ENCODE results near the gene NUP42. TPM values are rescaled to one million over a fixed set of nuclear protein-coding genes. Genes with fewer than 3 reads are reported as not detected.
A peak's percentile ranks its signal among the peaks of the same experiment; 100 is the strongest.

Gene NUP42
- total RNA-seq, 1 experiment from 2014 or later = 40.8 TPM

DNA sequence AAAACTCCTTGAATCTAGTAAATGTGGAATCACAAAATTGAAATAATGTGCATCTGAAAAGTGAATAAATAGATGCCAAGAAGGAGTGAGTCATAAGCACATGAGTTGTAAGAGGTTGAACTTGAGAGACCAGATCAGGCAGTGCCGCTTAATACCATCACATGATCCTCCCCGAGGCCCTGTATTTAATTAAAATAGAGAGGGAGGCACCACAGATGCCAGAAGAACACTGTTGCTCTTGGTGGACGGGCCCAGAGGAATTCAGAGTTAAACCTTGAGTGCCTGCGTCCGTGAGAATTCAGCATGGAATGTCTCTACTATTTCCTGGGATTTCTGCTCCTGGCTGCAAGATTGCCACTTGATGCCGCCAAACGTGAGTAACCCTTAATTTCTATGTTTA is 64.7 kb downstream of the NUP42 start, which contains the start of gene GPNMB:
GPNMB (plus strand) TSS at position 221 of the 400 bp plus-strand sequence; CDS start at position 304, 83 bp downstream.
- H3K9me3 Mint-ChIP-seq = peaks cover 18% of the 10 kb centered on the region
- H3K36me3 Mint-ChIP-seq = no peaks in the 10 kb centered on the region
- peak within 1 kb of the TSS; percentile 54; the same call in 1 of the 2 replicates for H3K27ac Mint-ChIP-seq
- no peak for TF ChIP-seq JAZF1 (CRISPR knock-in tag; IDR thresholded peaks at IDR 0.05)
- TF ChIP-seq, protein P1, sequence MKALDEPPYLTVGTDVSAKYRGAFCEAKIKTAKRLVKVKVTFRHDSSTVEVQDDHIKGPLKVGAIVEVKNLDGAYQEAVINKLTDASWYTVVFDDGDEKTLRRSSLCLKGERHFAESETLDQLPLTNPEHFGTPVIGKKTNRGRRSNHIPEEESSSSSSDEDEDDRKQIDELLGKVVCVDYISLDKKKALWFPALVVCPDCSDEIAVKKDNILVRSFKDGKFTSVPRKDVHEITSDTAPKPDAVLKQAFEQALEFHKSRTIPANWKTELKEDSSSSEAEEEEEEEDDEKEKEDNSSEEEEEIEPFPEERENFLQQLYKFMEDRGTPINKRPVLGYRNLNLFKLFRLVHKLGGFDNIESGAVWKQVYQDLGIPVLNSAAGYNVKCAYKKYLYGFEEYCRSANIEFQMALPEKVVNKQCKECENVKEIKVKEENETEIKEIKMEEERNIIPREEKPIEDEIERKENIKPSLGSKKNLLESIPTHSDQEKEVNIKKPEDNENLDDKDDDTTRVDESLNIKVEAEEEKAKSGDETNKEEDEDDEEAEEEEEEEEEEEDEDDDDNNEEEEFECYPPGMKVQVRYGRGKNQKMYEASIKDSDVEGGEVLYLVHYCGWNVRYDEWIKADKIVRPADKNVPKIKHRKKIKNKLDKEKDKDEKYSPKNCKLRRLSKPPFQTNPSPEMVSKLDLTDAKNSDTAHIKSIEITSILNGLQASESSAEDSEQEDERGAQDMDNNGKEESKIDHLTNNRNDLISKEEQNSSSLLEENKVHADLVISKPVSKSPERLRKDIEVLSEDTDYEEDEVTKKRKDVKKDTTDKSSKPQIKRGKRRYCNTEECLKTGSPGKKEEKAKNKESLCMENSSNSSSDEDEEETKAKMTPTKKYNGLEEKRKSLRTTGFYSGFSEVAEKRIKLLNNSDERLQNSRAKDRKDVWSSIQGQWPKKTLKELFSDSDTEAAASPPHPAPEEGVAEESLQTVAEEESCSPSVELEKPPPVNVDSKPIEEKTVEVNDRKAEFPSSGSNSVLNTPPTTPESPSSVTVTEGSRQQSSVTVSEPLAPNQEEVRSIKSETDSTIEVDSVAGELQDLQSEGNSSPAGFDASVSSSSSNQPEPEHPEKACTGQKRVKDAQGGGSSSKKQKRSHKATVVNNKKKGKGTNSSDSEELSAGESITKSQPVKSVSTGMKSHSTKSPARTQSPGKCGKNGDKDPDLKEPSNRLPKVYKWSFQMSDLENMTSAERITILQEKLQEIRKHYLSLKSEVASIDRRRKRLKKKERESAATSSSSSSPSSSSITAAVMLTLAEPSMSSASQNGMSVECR (CRISPR knock-in tag; IDR thresholded peaks at IDR 0.05; ENCODE audit: borderline replicate concordance) = no peak
- no peak for TF ChIP-seq ZNF532 (CRISPR knock-in tag; IDR thresholded peaks at IDR 0.05; ENCODE audit: borderline replicate concordance)
- TF ChIP-seq ATF1 (CRISPR knock-in tag; IDR thresholded peaks at IDR 0.05) = no peak
- peaks cover 49% of the 10 kb centered on the region for H3K27me3 Mint-ChIP-seq (ENCODE audit: low read depth)
- ATAC-seq (no peak), DNase-seq (ENCODE audit: low spot score) (no peak)
- ChIA-PET POLR2A (no interaction called here), CTCF (interaction anchor here (1.0 to 2.8 kb wide), 10 partner anchors 13 to 408 kb away, joined by 3 to 22 read pairs (median 4); no protein-coding TSS in a partner anchor)
- H3K4me1 Mint-ChIP-seq = peaks cover 10% of the 10 kb centered on the region
- H3K4me3 Mint-ChIP-seq = peak within 1 kb of the TSS; percentile 57

- peak; percentile 57 for ATAC-seq
- Mint-ChIP-seq H3K4me1 (peaks cover 10% of the 10 kb centered on the region), H3K36me3 (no peaks in the 10 kb centered on the region), H3K4me3 (peak overlapping the region; percentile 57), H3K27me3 (ENCODE audit: low read depth) (peaks cover 55% of the 10 kb centered on the region), H3K27ac (no peak overlapping the region), H3K9me3 (peaks cover 23% of the 10 kb centered on the region)
- POLR2A ChIA-PET = interaction anchor here (0.6 to 0.8 kb wide), 3 partner anchors 53 to 281 kb away, joined by 3 to 5 read pairs (median 3); no protein-coding TSS in a partner anchor
- TF ChIP-seq, protein P1 (CRISPR knock-in tag; IDR thresholded peaks at IDR 0.05; ENCODE audit: borderline replicate concordance) = no peak
- TF ChIP-seq, protein P2, sequence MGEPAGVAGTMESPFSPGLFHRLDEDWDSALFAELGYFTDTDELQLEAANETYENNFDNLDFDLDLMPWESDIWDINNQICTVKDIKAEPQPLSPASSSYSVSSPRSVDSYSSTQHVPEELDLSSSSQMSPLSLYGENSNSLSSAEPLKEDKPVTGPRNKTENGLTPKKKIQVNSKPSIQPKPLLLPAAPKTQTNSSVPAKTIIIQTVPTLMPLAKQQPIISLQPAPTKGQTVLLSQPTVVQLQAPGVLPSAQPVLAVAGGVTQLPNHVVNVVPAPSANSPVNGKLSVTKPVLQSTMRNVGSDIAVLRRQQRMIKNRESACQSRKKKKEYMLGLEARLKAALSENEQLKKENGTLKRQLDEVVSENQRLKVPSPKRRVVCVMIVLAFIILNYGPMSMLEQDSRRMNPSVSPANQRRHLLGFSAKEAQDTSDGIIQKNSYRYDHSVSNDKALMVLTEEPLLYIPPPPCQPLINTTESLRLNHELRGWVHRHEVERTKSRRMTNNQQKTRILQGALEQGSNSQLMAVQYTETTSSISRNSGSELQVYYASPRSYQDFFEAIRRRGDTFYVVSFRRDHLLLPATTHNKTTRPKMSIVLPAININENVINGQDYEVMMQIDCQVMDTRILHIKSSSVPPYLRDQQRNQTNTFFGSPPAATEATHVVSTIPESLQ (CRISPR knock-in tag; IDR thresholded peaks at IDR 0.05) = no peak
- TF ChIP-seq ZNF671 (CRISPR knock-in tag; IDR thresholded peaks at IDR 0.05) (no peak), ZNF219 (CRISPR knock-in tag; IDR thresholded peaks at IDR 0.05; ENCODE audit: borderline replicate concordance) (no peak), TEAD4 (CRISPR knock-in tag; IDR thresholded peaks at IDR 0.05) (no peak), ZNF317 (CRISPR knock-in tag; IDR thresholded peaks at IDR 0.05; ENCODE audit: borderline replicate concordance, low read depth) (no peak), SP1 (CRISPR knock-in tag; conservative IDR thresholded peaks at IDR 0.05) (no peak), SMAD3 (CRISPR knock-in tag; IDR thresholded peaks at IDR 0.05; ENCODE audit: borderline replicate concordance) (no peak)
- TF ChIP-seq, protein P3, sequence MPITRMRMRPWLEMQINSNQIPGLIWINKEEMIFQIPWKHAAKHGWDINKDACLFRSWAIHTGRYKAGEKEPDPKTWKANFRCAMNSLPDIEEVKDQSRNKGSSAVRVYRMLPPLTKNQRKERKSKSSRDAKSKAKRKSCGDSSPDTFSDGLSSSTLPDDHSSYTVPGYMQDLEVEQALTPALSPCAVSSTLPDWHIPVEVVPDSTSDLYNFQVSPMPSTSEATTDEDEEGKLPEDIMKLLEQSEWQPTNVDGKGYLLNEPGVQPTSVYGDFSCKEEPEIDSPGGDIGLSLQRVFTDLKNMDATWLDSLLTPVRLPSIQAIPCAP (CRISPR knock-in tag; IDR thresholded peaks at IDR 0.05) = no peak
- TF ChIP-seq, protein P4, sequence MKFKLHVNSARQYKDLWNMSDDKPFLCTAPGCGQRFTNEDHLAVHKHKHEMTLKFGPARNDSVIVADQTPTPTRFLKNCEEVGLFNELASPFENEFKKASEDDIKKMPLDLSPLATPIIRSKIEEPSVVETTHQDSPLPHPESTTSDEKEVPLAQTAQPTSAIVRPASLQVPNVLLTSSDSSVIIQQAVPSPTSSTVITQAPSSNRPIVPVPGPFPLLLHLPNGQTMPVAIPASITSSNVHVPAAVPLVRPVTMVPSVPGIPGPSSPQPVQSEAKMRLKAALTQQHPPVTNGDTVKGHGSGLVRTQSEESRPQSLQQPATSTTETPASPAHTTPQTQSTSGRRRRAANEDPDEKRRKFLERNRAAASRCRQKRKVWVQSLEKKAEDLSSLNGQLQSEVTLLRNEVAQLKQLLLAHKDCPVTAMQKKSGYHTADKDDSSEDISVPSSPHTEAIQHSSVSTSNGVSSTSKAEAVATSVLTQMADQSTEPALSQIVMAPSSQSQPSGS (CRISPR knock-in tag; IDR thresholded peaks at IDR 0.05; ENCODE audit: borderline replicate concordance, low read depth) = no peak
- DNase-seq (ENCODE audit: low spot score) = no peak
- CTCF ChIA-PET = interaction anchor here (0.7 to 2.8 kb wide), 12 partner anchors 13 to 408 kb away, joined by 3 to 22 read pairs (median 3); no protein-coding TSS in a partner anchor
These were observed 65.3 kb downstream of the NUP42 start for GRCh38 chr7:23247046-23247602.
